NB4 (cell line): ENCODE results near the gene DDX11.
"Not testable (repeated sequence)": the region's sequence is repeated elsewhere in the genome, so short reads cannot be mapped to it uniquely, and the experiment has no call there.

Experiments
- DNase-seq: peaks from one replicate; pipeline ENCODE4 v3.0.0; 2010; ENCODE audit warnings: low read depth
- H3K4me3 ChIP-seq: one replicate; pipeline ENCODE4 v1.5.1; 2011; ENCODE audit warnings: mild to moderate bottlenecking, low read depth, low read length, moderate library complexity
- MYC ChIP-seq: IDR thresholded peaks from 2 replicates; pipeline ENCODE4 v1.6.1; 2011; ENCODE audit warnings: low read depth, low read length
- POLR2A ChIP-seq: IDR thresholded peaks from 2 replicates; pipeline ENCODE4 v1.6.1; 2011; ENCODE audit warnings: mild to moderate bottlenecking; ENCODE audit not compliant: insufficient read length; ENCODE audit errors: extremely low read depth
- TF ChIP-seq, protein P1 (sequence below): IDR thresholded peaks from one replicate; pipeline ENCODE4 v1.5.1; 2012; ENCODE audit warnings: low read depth, low read length
- TF ChIP-seq, protein P2 (sequence below): IDR thresholded peaks from 2 replicates; pipeline ENCODE4 v1.6.1; 2011; ENCODE audit warnings: low read depth, low read length

Gene DDX11

GRCh38 chr12:31037931-31038330, 35.7 kb upstream of the DDX11 start:
- TF ChIP-seq POLR2A, result no peak
- TF ChIP-seq, protein P1, sequence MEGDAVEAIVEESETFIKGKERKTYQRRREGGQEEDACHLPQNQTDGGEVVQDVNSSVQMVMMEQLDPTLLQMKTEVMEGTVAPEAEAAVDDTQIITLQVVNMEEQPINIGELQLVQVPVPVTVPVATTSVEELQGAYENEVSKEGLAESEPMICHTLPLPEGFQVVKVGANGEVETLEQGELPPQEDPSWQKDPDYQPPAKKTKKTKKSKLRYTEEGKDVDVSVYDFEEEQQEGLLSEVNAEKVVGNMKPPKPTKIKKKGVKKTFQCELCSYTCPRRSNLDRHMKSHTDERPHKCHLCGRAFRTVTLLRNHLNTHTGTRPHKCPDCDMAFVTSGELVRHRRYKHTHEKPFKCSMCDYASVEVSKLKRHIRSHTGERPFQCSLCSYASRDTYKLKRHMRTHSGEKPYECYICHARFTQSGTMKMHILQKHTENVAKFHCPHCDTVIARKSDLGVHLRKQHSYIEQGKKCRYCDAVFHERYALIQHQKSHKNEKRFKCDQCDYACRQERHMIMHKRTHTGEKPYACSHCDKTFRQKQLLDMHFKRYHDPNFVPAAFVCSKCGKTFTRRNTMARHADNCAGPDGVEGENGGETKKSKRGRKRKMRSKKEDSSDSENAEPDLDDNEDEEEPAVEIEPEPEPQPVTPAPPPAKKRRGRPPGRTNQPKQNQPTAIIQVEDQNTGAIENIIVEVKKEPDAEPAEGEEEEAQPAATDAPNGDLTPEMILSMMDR, result no peak
- TF ChIP-seq, protein P2, sequence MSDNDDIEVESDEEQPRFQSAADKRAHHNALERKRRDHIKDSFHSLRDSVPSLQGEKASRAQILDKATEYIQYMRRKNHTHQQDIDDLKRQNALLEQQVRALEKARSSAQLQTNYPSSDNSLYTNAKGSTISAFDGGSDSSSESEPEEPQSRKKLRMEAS, result no peak
- TF ChIP-seq MYC, result no peak
- no peak overlapping the region for H3K4me3 ChIP-seq
- DNase-seq, result no peak

- no peak for DNase-seq
- H3K4me3 ChIP-seq, result no peak overlapping the region
- TF ChIP-seq, protein P2, result no peak
- TF ChIP-seq MYC, result no peak
- no peak for TF ChIP-seq POLR2A
- TF ChIP-seq, protein P1, result no peak
Observed at GRCh38 chr12:31041033-31041564, 32.6 kb upstream of the DDX11 start.

DNA sequence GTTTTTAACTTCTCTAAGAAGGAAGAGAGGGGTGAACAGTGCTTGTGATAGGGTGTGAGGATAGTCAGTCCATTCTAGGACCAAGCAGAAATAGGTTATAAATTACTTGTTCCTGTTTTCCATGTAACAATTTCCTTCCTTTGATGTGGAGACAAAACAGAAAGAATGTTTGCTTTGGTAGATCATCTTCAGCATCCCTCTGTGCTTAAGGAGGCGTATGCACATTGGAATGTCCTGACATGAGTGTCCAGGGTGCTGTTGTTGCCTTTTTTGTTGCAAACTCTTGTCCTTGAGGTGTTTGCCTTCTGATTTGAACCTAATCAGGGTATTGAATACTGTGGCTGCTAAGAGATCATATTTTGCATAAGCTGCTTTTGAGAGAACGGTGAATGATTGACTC, 23.5 kb upstream of the DDX11 start:
- DNase-seq, H3K4me3 ChIP-seq: not testable (repeated sequence)

DNA sequence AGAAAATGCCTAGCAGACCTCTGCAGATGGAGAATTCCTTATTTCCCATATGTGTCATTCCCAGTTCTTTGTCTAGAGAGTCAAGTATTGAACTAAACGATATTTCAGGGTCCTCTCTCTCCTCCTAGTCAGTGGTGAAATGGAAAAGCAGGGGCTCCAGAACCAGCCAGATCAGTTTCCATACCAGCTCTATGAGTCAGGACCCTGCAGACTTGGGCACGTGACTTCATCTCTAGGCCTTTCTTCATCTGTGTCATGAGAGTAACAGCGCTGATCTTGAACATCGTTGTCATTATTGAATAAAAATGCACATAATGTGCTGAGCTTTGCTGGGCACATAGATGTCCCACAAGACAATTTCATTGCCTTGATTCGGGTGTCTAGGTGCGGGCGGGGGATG, 23.1 kb upstream of the DDX11 start:
- DNase-seq, H3K4me3 ChIP-seq: not testable (repeated sequence)

- TF ChIP-seq, protein P2, result 0 out of 2 replicates have a peak, but pooled peaks have one; percentile 18
- not testable (repeated sequence) for H3K4me3 ChIP-seq
- DNase-seq, result peak; percentile 32
Observed at GRCh38 chr12:31051692-31052091, 22.0 kb upstream of the DDX11 start.

DNA sequence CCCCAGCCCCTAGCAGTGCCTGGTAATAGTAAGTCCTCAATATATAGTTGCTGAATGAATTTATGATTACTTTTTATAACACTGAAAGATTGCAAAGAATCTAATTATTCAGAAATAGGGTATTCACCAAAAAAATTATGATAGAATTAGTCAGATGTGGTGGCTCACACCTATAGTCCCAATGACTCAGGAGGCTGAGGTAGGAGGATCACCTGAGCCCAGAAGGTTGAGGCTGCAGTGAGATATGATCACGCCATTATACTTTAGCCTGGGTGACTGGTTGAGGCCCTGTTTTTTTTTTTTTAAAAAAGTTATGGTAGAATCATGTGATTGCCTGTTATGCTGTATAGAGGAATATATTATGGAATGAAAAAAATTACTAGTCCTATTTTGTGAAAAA, 21.5 kb upstream of the DDX11 start:
- DNase-seq, H3K4me3 ChIP-seq: not testable (repeated sequence)

DNA sequence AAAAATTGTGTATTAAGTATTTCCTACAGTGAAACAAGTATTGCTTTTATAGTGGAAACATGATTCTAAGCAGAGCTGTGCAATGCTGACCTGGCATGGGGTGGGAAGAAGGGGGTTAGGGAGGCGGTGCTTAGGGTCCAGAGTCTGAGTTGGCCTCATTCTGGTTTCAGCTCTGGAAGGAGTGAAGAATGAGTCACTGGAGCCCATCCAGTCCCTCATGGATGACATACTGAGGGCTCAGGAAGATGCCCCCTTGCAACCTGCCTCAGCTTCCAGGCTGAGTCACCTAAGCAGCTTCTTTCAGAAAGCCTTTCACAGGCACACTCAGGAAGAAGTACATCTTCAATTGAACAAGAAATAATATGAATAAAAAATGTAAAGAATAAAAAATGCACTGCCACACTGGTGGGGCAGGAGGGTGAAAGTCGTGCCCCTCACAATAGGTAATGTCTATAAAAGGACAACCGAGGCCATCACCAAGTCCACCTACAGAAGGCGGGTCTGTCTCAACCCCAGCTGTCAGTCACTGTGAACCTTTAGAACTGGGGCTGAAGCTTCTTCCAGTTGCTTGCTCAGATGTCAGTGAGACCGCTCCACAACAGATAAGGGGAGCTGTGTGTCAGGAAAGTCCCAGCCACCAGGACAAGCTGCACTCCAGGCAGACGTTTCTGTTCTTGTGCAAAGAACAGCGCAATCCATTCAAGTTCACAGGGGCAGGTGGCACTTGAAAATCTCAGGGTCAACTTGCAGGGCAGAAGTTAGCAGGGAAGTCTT, 20.8 kb upstream of the DDX11 start:
- peak; percentile 46 for DNase-seq
- not testable (repeated sequence) for H3K4me3 ChIP-seq

DNA sequence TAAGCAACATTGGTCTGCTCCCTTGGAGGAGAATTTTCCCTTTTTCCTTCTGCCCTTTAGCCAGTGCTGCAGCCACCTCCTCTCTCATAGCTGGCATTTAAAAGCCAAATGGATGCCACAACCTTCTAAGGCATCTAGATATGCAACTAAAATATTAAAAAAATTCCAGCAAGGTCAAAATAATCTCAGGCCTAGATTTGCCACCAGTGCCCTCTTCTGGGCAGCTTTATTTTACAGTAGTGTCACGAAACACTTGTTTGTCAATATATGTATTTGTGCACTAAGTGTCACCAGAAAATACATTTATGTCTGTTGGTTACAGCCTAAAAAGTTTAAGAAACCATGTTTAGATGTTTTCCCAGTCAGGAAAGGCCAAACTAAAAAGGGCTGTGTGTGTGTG, 19.7 kb upstream of the DDX11 start:
- H3K4me3 ChIP-seq, DNase-seq: not testable (repeated sequence)

DNA sequence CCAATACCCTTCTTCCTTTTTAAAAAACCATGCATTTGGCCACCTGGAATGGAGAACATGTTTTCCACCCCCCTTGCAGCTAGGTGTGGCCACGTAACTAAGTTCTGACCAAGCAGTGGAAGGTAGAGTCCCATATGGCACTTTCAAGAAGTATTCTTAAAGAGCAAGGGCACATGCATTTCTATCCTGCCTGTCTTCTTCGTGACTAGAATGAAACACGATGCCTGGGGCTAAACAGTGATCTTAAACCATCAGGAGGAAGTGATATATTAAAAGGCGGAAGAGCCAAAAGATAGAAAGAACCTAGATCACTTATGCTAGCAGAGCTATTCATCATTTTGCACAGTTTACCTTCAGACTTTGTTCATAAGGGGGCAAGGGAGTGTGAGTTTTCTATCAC, 16.0 kb upstream of the DDX11 start:
- no peak for DNase-seq
- no peak for TF ChIP-seq MYC
- no peak for TF ChIP-seq POLR2A
- TF ChIP-seq, protein P2, result no peak
- TF ChIP-seq, protein P1, result no peak
- H3K4me3 ChIP-seq, result no peak overlapping the region

DNA sequence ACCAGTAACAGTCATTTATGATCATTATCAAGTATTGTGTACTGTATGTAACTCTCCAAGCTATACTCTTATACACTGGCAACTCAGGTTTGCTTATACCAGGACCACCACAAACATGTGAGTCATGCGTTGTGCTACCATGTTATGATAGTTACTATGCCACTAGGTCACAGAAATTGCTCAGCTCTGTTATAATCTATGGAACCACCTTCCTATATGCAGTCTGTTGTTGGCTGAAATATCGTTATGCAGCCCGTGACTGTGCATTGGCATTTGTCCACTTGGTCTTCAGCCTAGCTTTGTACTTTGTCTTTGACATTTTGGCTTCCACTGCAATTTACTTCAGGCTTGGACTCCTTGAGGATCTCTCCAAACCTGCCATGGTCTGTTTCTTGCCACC, 7.5 kb upstream of the DDX11 start:
- H3K4me3 ChIP-seq, DNase-seq: not testable (repeated sequence)

- not testable (repeated sequence) for DNase-seq, H3K4me3 ChIP-seq
Observed at GRCh38 chr12:31067656-31068055, 6.0 kb upstream of the DDX11 start.

DNA sequence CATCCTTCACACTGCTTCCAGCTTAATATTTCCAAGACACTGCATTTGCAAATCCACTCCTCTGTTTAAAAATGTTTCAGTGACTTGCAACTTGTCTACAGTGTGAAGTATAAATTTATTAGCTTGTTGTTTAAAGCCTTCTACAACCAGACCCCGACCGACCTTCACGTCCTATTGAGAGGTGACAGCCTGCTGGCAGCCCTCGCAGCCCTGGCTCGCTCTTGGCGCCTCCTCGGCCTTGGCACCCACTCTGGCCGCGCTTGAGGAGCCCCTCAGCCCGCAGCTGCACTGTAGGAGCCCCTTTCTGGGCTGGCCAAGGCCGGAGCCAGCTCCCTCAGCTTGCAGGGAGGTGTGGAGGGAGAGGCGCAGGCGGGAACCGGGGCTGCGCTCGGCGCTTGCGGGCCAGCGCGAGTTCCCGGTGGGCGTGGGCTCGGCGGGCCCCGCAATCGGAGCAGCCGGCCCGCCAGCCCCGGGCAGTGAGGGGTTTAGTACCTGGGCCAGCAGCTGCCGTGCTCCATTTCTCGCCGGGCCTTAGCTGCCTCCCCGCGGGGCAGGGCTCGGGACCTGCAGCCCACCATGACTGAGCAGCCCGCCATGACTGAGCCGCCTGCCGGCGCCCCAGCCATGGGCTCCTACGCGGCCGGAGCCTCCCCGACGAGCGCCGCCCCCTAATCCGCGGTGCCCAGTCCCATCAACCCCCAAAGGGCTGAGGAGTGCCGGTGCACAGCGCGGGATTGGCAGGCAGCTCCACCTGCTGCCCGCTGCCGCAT, 2.5 kb upstream of the DDX11 start:
- DNase-seq, H3K4me3 ChIP-seq: not testable (repeated sequence)

DNA sequence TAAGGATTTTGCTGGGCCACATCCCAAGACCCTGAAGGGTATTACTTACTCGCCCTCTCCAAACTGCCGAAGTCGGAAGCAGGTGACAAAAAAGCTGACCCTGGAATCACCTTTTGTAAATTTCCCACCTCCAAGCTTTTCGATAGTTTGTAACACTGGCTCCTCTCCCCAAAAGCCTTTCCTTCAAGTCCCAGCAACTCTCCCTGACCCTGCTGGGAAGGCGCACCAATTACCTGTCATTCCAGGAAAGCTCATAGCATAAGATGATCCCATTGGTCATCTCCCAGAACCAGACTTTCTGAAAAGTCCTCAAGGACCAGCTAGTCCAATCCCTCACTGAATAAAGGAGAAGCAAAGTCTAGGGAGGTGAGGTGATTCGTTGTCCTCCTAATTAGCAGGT, 698 bp upstream of the DDX11 start:
- not testable (repeated sequence) for DNase-seq
- peak overlapping the region; percentile 91 for H3K4me3 ChIP-seq
